Stimulated activated CD8-positive, alpha-beta memory T cell treated with anti-CD3 and anti-CD28 coated beads, Interleukin-12 subunit alpha, Interleukin-12 subunit beta, amount 100 ng/mL, for 1 hour (primary cell): ENCODE measurements around the gene SPECC1L.
"Not testable (repeated sequence)": the region's sequence is repeated elsewhere in the genome, so short reads cannot be mapped to it uniquely, and the experiment has no call there.

ENCODE experiments used
- DNase-seq: peaks from one replicate; pipeline ENCODE4 v3.0.0-alpha.2; 2020; ENCODE audit warnings: low read depth

Gene SPECC1L

GRCh38 chr22:24245584-24246561 is 24.8 kb upstream of the SPECC1L start:
- DNase-seq, result not testable (repeated sequence)

- no peak for DNase-seq
Observed at GRCh38 chr22:24247011-24247507, 23.6 kb upstream of the SPECC1L start.

- no peak for DNase-seq
Observed at GRCh38 chr22:24247564-24248344, 22.9 kb upstream of the SPECC1L start.

- DNase-seq, result not testable (repeated sequence)
Observed at GRCh38 chr22:24248611-24249010, 22.0 kb upstream of the SPECC1L start.

GRCh38 chr22:24249413-24249812 is 21.2 kb upstream of the SPECC1L start:
- not testable (repeated sequence) for DNase-seq

- not testable (repeated sequence) for DNase-seq
Observed at GRCh38 chr22:24251286-24251685, 19.3 kb upstream of the SPECC1L start.

GRCh38 chr22:24253126-24253525 is 17.5 kb upstream of the SPECC1L start:
- DNase-seq, result not testable (repeated sequence)

GRCh38 chr22:24256136-24256535 is 14.5 kb upstream of the SPECC1L start:
- not testable (repeated sequence) for DNase-seq

GRCh38 chr22:24256736-24257135 is 13.9 kb upstream of the SPECC1L start:
- DNase-seq, result not testable (repeated sequence)

GRCh38 chr22:24259459-24259858 is 11.2 kb upstream of the SPECC1L start:
- DNase-seq, result peak; percentile 55

GRCh38 chr22:24262185-24262749 is 8.4 kb upstream of the SPECC1L start:
- not testable (repeated sequence) for DNase-seq

GRCh38 chr22:24263479-24263878 is 7.2 kb upstream of the SPECC1L start:
- not testable (repeated sequence) for DNase-seq

- DNase-seq, result not testable (repeated sequence)
Observed at GRCh38 chr22:24264329-24264896, 6.2 kb upstream of the SPECC1L start.

GRCh38 chr22:24265734-24266133 is 4.9 kb upstream of the SPECC1L start:
- no peak for DNase-seq

GRCh38 chr22:24266495-24266894 is 4.1 kb upstream of the SPECC1L start:
- DNase-seq, result not testable (repeated sequence)

- DNase-seq, result no peak
Observed at GRCh38 chr22:24271386-24271854, 789 bp downstream of the SPECC1L start.

- not testable (repeated sequence) for DNase-seq
Observed at GRCh38 chr22:24273031-24273430, 2.4 kb downstream of the SPECC1L start.

- not testable (repeated sequence) for DNase-seq
Observed at GRCh38 chr22:24273906-24274305, 3.3 kb downstream of the SPECC1L start.

- not testable (repeated sequence) for DNase-seq
Observed at GRCh38 chr22:24274696-24275405, 4.2 kb downstream of the SPECC1L start.

GRCh38 chr22:24280363-24280762 is 9.7 kb downstream of the SPECC1L start:
- not testable (repeated sequence) for DNase-seq

- no peak for DNase-seq
Observed at GRCh38 chr22:24282401-24282800, 11.8 kb downstream of the SPECC1L start.
